K562 (cell line): ENCODE data around the gene SDK1. TPM values are rescaled to one million over a fixed set of nuclear protein-coding genes. Genes with fewer than 3 reads are reported as not detected.

Source experiments
- CCNT2 ChIP-seq: IDR thresholded peaks from 2 replicates; pipeline ENCODE4 v1.6.1; 2011; ENCODE audit warnings: borderline replicate concordance, low read depth, mild to moderate bottlenecking, moderate library complexity, mixed read lengths, low read length; ENCODE audit not compliant: insufficient read length; ENCODE audit errors: extremely low read depth
- CHD4 ChIP-seq: fragments of 200-600 bp; sonication (generic); IDR thresholded peaks from 3 replicates; pipeline ENCODE4 v1.6.1; 2012; ENCODE audit warnings: low read depth, mild to moderate bottlenecking, mixed read lengths, low read length, inconsistent platforms; ENCODE audit not compliant: insufficient read depth, insufficient replicate concordance, poor library complexity, severe bottlenecking
- HDAC3 ChIP-seq: fragments of 450-650 bp; IDR thresholded peaks from 2 replicates; pipeline ENCODE4 v1.6.1; 2018; ENCODE audit warnings: borderline replicate concordance, mild to moderate bottlenecking, moderate library complexity; ENCODE audit not compliant: partially characterized antibody
- HNRNPUL1 ChIP-seq: fragments of 200-400 bp; formaldehyde crosslinking; IDR thresholded peaks from 2 replicates; pipeline ENCODE4 v1.6.1; 2017; ENCODE audit warnings: low read length
- NFIX ChIP-seq: fragments of 250-450 bp; sonication (Bioruptor Pico); IDR thresholded peaks from 2 replicates; pipeline ENCODE4 v1.4.0; 2020; ENCODE audit warnings: low read depth, mild to moderate bottlenecking, moderate library complexity
- NONO ChIP-seq, 2 experiments: fragments of 200-400 bp in 1 of 2; fragments of 450-650 bp in 1 of 2; formaldehyde crosslinking in 1 of 2; IDR thresholded peaks; 2 replicates each; pipeline ENCODE4 v1.6.1; 2017; ENCODE audit warnings: low read depth in 2 of 2, mild to moderate bottlenecking in 2 of 2, moderate library complexity in 2 of 2, low read length in 1 of 2
- SAFB ChIP-seq: fragments of 200-400 bp; formaldehyde crosslinking; IDR thresholded peaks from 2 replicates; pipeline ENCODE4 v1.6.1; 2017; ENCODE audit warnings: low read depth, low read length, borderline replicate concordance
- ZC3H8 ChIP-seq: fragments of 450-650 bp; IDR thresholded peaks from 2 replicates; pipeline ENCODE4 v1.6.1; 2017
- ZNF175 ChIP-seq: fragments of 200-800 bp; sonication (Bioruptor generic); IDR thresholded peaks from 2 replicates; pipeline ENCODE4 v1.6.1; 2016; ENCODE audit warnings: low read depth, mild to moderate bottlenecking, missing genetic modification characterization, missing compliant biosample characterization
- ZNF23 ChIP-seq: fragments of 250-450 bp; sonication (Bioruptor Pico); IDR thresholded peaks from 2 replicates; pipeline ENCODE4 v1.4.0; 2020; ENCODE audit warnings: mild to moderate bottlenecking
- ZNF830 ChIP-seq: fragments of 250-450 bp; sonication (Bioruptor Pico); IDR thresholded peaks from 2 replicates; pipeline ENCODE4 v1.5.0; 2021; ENCODE audit warnings: mild to moderate bottlenecking
- polyA plus RNA-seq, 8 experiments: library from polyadenylated mRNA; depleted of rRNA in 4 of 8; stranded (reverse) in 5 of 8; unstranded in 3 of 8; fragments of >200 nt; fragmentation: Nextera tagmentation in 2 of 8; fragmentation: Illumina TruSeq in 1 of 8; extraction: Ambion mirVana in 2 of 8; extraction: Trizol in 1 of 8; gene quantifications; 2 replicates each; pipeline versions ENCODE4 v1.2.1 to v1.2.3, GENCODE V29; 2011 to 2014; ENCODE audit warnings: inconsistent platforms in 1 of 8, missing spikeins in 1 of 8
- total RNA-seq, 7 experiments: library from RNA; depleted of rRNA in 6 of 7; stranded (reverse); fragments of >200 nt in 6 of 7; fragmentation: Illumina TruSeq in 2 of 7; extraction: Trizol in 2 of 7; gene quantifications; 2 replicates each; pipeline versions ENCODE4 v1.2.1 to v1.2.3, GENCODE V29; 2011 to 2021; ENCODE audit warnings: low replicate concordance in 1 of 7
- TF ChIP-seq, protein P1 (sequence below): fragments of 250-450 bp; sonication (Bioruptor Pico); IDR thresholded peaks from 2 replicates; pipeline ENCODE4 v1.8.0; 2021; ENCODE audit warnings: borderline replicate concordance, mild to moderate bottlenecking, moderate library complexity; ENCODE audit not compliant: poor library complexity, severe bottlenecking
- TF ChIP-seq, protein P2 (sequence below): sonication (generic); formaldehyde crosslinking; IDR thresholded peaks from 2 replicates; pipeline ENCODE4 v1.8.0; 2023; ENCODE audit warnings: missing genetic modification reagents, mild to moderate bottlenecking, borderline replicate concordance
- TF ChIP-seq, protein P3 (sequence below): fragments of 450-650 bp; formaldehyde crosslinking; IDR thresholded peaks from 2 replicates; pipeline ENCODE4 v1.4.0; 2022; ENCODE audit warnings: mild to moderate bottlenecking, moderate library complexity
- TF ChIP-seq, protein P4 (sequence below): fragments of 250-450 bp; sonication (Bioruptor Pico); IDR thresholded peaks from 2 replicates; pipeline ENCODE4 v1.8.0; 2021; ENCODE audit warnings: moderate library complexity, mild to moderate bottlenecking, inconsistent platforms

Gene SDK1
- total and polyA plus RNA-seq, 9 of the 15 experiments (the other 6 are each of a cell fraction or from before 2014, with no cell fraction given): 0.16 TPM; not detected in 8

DNA sequence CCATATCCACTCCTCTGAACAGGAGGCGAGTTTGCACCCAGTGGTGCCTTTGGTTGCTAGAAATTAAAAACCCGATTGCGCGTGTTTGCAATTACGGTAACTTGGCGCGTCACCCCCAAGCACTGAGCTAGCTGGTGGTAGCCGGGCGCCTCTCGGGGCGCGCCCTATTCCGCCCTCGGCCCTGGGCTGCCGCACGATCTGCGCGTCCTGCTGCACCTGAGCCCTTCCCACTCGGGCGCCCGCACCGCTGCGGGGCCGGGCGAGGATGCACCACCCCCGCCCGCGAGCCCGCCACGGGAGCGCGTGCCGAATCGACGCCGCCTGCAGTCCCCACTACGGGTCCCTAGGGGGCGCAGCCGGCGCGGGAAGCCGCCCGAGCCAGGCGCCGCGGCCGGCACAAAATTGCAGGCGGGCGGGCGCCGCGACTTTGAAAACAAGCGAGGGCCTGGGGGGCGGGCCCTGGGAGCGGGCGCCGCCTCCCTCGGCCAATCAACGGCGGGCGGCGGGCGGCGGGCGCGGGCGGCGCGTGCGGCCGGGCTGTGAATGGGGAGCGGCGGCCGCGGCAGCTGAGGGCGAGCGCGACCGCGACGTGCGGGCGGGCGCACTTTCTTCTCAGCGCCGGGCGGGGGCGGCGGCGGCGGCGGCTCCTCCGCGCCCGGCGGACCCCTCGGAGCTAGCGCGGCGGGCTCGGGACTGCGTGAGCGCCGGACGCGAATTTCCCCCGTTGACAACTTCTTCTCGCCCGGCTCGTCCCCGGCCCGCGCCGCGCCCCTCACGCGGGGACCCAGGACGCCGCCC lies at the start of gene SDK1 (continued):
- TF ChIP-seq, protein P1, sequence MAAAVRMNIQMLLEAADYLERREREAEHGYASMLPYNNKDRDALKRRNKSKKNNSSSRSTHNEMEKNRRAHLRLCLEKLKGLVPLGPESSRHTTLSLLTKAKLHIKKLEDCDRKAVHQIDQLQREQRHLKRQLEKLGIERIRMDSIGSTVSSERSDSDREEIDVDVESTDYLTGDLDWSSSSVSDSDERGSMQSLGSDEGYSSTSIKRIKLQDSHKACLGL (CRISPR knock-in tag): no peak
- no peak for TF ChIP-seq CHD4
- TF ChIP-seq, protein P2, sequence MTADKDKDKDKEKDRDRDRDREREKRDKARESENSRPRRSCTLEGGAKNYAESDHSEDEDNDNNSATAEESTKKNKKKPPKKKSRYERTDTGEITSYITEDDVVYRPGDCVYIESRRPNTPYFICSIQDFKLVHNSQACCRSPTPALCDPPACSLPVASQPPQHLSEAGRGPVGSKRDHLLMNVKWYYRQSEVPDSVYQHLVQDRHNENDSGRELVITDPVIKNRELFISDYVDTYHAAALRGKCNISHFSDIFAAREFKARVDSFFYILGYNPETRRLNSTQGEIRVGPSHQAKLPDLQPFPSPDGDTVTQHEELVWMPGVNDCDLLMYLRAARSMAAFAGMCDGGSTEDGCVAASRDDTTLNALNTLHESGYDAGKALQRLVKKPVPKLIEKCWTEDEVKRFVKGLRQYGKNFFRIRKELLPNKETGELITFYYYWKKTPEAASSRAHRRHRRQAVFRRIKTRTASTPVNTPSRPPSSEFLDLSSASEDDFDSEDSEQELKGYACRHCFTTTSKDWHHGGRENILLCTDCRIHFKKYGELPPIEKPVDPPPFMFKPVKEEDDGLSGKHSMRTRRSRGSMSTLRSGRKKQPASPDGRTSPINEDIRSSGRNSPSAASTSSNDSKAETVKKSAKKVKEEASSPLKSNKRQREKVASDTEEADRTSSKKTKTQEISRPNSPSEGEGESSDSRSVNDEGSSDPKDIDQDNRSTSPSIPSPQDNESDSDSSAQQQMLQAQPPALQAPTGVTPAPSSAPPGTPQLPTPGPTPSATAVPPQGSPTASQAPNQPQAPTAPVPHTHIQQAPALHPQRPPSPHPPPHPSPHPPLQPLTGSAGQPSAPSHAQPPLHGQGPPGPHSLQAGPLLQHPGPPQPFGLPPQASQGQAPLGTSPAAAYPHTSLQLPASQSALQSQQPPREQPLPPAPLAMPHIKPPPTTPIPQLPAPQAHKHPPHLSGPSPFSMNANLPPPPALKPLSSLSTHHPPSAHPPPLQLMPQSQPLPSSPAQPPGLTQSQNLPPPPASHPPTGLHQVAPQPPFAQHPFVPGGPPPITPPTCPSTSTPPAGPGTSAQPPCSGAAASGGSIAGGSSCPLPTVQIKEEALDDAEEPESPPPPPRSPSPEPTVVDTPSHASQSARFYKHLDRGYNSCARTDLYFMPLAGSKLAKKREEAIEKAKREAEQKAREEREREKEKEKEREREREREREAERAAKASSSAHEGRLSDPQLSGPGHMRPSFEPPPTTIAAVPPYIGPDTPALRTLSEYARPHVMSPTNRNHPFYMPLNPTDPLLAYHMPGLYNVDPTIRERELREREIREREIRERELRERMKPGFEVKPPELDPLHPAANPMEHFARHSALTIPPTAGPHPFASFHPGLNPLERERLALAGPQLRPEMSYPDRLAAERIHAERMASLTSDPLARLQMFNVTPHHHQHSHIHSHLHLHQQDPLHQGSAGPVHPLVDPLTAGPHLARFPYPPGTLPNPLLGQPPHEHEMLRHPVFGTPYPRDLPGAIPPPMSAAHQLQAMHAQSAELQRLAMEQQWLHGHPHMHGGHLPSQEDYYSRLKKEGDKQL (CRISPR knock-in tag): no peak
- no peak for TF ChIP-seq HNRNPUL1
- TF ChIP-seq HDAC3: no peak
- no peak for TF ChIP-seq ZNF175 (CRISPR knock-in tag)
- TF ChIP-seq, protein P3, sequence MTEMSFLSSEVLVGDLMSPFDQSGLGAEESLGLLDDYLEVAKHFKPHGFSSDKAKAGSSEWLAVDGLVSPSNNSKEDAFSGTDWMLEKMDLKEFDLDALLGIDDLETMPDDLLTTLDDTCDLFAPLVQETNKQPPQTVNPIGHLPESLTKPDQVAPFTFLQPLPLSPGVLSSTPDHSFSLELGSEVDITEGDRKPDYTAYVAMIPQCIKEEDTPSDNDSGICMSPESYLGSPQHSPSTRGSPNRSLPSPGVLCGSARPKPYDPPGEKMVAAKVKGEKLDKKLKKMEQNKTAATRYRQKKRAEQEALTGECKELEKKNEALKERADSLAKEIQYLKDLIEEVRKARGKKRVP (CRISPR knock-in tag): no peak
- no peak for TF ChIP-seq NFIX (CRISPR knock-in tag)
- no peak for TF ChIP-seq ZNF830 (CRISPR knock-in tag)
- TF ChIP-seq CCNT2: no peak
- TF ChIP-seq, protein P4, sequence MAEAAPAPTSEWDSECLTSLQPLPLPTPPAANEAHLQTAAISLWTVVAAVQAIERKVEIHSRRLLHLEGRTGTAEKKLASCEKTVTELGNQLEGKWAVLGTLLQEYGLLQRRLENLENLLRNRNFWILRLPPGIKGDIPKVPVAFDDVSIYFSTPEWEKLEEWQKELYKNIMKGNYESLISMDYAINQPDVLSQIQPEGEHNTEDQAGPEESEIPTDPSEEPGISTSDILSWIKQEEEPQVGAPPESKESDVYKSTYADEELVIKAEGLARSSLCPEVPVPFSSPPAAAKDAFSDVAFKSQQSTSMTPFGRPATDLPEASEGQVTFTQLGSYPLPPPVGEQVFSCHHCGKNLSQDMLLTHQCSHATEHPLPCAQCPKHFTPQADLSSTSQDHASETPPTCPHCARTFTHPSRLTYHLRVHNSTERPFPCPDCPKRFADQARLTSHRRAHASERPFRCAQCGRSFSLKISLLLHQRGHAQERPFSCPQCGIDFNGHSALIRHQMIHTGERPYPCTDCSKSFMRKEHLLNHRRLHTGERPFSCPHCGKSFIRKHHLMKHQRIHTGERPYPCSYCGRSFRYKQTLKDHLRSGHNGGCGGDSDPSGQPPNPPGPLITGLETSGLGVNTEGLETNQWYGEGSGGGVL: no peak
- 0 out of 2 replicates have a peak, but pooled peaks have one; percentile 44 for TF ChIP-seq SAFB
- TF ChIP-seq ZNF23 (CRISPR knock-in tag): no peak
- TF ChIP-seq NONO (IDR thresholded peaks at IDR 0.05; ENCODE audit: low read depth in 2 of 2, low read length in 1 of 2): peak in 1 of 2 experiments; percentile 74; a peak in 2 of 4 replicates
- no peak for TF ChIP-seq ZC3H8
